GM10266 (cell line): ENCODE results near the gene HYLS1.
A peak's percentile ranks its signal among the peaks of the same experiment; 100 is the strongest.

Source experiments
- DNase-seq: peaks from one replicate; pipeline ENCODE4 v3.0.0; 2012; ENCODE audit errors: extremely low spot score
- TF ChIP-seq, protein P1 (sequence below): IDR thresholded peaks from 2 replicates; pipeline ENCODE4 v1.5.1; 2012; ENCODE audit warnings: mild to moderate bottlenecking, low read depth; ENCODE audit not compliant: control insufficient read depth, insufficient read depth; ENCODE audit errors: missing control alignments

Gene HYLS1

DNA sequence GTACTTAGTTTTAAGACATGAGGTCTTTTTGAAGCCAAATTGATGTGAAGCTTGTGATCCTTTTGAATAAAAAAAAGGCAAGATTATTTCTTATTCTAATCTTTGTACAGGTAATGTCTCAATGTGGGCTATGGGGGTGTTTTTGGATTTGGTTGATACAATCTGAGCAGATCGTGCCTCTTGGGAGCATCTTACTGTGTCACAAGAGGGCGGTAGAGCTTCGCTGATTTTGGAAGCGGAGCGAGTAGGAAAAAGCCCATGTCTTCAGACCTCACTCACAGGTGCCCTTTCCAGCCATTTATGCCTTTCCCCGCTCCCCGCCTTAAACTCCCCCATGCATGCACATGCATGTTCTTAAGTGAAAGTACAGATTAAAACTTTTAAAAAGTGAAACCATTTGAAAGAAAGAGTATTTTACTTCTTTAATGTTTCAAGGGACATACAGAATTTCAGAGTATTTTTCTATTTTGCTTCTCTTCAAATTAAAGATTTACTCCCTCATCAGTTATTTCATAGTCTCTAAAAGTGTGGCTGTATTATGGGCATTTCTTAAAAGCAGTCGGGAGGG lies 35.6 kb downstream of the HYLS1 start:
- DNase-seq = peak; percentile 68
- TF ChIP-seq, protein P1, sequence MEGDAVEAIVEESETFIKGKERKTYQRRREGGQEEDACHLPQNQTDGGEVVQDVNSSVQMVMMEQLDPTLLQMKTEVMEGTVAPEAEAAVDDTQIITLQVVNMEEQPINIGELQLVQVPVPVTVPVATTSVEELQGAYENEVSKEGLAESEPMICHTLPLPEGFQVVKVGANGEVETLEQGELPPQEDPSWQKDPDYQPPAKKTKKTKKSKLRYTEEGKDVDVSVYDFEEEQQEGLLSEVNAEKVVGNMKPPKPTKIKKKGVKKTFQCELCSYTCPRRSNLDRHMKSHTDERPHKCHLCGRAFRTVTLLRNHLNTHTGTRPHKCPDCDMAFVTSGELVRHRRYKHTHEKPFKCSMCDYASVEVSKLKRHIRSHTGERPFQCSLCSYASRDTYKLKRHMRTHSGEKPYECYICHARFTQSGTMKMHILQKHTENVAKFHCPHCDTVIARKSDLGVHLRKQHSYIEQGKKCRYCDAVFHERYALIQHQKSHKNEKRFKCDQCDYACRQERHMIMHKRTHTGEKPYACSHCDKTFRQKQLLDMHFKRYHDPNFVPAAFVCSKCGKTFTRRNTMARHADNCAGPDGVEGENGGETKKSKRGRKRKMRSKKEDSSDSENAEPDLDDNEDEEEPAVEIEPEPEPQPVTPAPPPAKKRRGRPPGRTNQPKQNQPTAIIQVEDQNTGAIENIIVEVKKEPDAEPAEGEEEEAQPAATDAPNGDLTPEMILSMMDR = peak; percentile 79

DNA sequence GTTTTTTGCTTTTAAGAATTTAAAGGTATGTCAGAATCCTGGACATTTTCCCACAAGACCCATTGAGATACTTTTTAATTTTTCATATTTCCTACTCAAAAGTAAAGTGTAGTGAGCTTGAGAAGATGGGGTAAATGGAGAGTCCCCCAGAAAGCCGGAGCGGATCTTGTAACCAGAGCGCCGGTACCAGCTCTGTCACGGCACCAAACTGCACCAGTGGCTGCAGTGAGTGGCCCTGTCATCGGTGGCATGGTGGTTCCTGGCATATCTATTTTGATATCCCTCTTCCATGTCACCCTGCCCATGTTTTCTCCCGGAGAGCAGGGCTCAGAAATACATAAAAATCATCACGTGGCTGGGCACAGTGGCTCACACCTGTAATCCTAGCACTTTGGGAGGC lies 36.2 kb downstream of the HYLS1 start:
- TF ChIP-seq, protein P1 = no peak
- no peak for DNase-seq

DNA sequence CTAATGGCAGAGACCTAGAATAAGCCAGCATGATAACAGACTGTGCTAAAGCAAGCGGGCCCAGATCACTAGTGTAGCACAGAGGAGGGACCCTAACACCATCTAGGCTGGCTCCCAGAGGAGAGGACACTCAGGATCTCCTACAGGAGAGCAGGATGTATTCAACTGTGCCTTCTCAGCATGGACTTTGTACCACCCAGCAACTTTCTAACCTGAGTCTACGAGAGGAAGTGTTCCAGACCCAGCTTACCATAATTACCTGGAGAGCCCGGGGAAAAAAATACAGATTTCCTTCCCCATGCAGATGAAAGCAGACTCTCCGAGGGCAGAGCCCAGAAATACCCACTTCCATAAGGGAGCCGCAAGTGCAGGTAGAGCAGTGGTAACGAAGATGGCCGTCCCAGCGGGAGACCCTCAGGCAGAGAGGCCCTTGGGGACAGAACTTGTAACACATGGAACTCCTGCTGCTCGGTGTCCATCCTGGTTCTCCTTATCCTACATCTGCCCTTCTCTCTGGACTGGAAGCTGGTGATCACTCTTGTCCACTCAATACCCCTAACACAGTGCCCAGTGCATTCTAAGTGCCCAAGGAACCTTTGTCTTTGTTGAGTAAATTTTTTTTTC lies 37.0 kb downstream of the HYLS1 start:
- DNase-seq = no peak
- TF ChIP-seq, protein P1 = no peak

DNA sequence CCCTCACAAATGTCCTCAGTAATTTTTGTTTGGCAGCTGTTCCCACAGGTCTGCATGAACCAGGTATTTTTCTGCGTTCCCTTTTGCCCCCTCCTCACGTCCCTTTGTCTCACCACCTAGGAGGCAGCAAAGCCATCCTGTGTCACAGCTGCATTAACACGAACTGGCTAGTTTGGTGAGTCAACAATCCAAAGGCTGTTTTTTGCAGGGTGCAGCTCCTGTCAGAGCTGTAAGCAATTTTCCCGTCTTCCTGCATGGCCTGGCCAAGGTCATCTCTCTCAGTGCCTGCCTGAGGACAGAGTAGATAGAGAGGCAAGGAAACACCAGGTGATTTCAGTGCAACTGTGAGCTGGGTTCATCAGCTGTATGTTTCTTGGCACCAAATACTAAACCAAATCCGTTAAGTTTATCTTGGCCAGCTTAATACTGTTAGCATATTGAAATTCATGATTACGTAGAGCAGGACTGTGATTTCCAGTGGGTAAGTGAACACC lies 37.8 kb downstream of the HYLS1 start:
- TF ChIP-seq, protein P1 = no peak
- DNase-seq = no peak

DNA sequence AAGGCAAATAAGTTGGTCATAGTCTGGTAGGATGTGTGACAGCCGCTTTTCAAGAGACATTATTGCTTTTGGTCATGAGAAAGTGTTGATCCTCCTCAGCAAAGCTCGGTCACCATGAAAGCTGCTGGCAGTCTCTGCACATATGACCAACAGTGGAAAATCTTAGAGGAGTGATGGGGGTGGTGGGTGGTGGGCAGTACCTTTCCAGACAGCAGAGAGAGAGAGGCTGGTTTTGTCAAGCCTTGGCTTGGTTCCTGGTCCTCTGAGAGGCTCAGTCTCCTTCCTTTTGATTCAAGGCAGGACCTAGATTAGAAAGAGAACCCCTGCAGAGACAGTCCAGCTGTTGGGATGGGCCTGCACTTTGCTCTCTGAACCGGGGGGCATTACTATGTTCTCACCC lies 38.3 kb downstream of the HYLS1 start:
- no peak for DNase-seq
- TF ChIP-seq, protein P1 = no peak

DNA sequence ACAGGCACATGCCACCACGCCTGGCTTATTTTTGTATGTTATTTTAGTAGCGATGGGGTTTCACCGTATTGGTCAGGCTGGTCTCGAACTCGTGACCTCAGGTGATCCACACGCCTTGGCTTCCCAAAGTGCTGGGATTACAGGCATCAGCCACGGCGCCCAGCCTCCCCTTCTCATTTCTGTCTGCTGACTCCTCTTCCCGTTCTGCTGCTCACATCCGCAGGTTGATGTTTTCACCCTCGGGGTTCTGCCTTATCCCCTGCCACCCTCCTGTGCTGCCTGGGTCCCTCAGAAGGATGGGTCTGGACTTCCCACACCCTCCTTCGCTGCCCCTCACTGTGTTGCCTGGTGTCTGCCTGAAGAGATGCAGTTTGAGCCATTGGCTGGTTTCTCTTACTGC lies 39.2 kb downstream of the HYLS1 start:
- DNase-seq = no peak
- TF ChIP-seq, protein P1 = no peak

DNA sequence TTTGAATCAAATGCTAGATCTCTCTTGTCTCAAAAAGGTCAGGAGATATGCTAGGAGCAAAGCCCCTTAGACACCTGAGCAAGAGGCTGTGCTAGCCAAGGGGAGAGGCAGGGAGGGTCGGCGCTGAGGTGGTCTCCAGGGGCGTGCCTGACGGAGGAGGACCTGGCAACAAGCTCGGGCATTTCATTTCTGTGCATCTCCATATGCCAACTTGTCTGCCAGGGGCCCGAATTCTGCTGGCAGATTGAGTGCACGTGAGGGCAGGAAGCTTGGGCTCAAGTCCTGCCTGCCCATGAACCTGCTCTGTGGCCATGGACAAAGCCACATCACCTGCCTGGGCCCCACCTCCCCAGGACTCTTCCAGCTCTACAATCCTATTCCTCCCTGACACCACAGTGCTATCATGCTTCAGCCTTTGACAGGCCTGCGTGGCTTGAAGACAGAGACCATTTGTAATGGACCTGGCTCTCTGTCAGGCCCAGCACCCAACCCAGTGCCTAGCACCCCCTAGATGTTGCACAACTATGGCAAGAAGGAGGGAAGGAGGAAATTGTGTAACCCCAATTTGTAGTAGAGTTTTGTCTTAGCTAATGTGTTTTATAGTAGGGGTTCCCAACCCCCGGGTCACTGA lies 42.1 kb downstream of the HYLS1 start:
- TF ChIP-seq, protein P1 = no peak
- no peak for DNase-seq
